K562 (cell line): Measurements from ENCODE around the gene ARHGDIA. TPM values are rescaled to one million over a fixed set of nuclear protein-coding genes. Genes with fewer than 3 reads are reported as not detected.

ENCODE experiments used
- CTCF ChIP-seq, 3 experiments: IDR thresholded peaks in 2 of 3; conservative IDR thresholded peaks in 1 of 3; 2 replicates each; pipeline ENCODE4 v1.5.1; 2011 to 2012; ENCODE audit warnings: low read length in 3 of 3, mild to moderate bottlenecking in 3 of 3, control low read depth in 2 of 3, improper control_type of control experiment in 1 of 3, inconsistent platforms in 1 of 3, low read depth in 1 of 3, mixed read lengths in 1 of 3, moderate library complexity in 1 of 3; ENCODE audit not compliant: insufficient read depth in 2 of 3
- DPF2 ChIP-seq: fragments of 450-650 bp; IDR thresholded peaks from 2 replicates; pipeline ENCODE4 v1.6.1; 2016
- FOXJ2 ChIP-seq: fragments of 200-800 bp; sonication (Bioruptor generic); IDR thresholded peaks from 2 replicates; pipeline ENCODE4 v1.6.1; 2016; ENCODE audit warnings: missing genetic modification characterization, missing compliant biosample characterization
- HMGXB4 ChIP-seq: sonication (generic); formaldehyde crosslinking; IDR thresholded peaks from 2 replicates; pipeline ENCODE4 v1.8.1; 2023; ENCODE audit warnings: mild to moderate bottlenecking, missing genetic modification reagents
- ID3 ChIP-seq, 2 experiments: fragments of 250-450 bp in 1 of 2; fragments of 450-650 bp in 1 of 2; sonication (Bioruptor Pico) in 1 of 2; IDR thresholded peaks; 2 replicates each; pipeline versions ENCODE4 v1.6.1 to v1.8.0; 2016 to 2021; ENCODE audit warnings: mild to moderate bottlenecking in 2 of 2, moderate library complexity in 2 of 2, missing compliant biosample characterization in 1 of 2, missing genetic modification characterization in 1 of 2
- MAFK ChIP-seq: IDR thresholded peaks from 2 replicates; pipeline ENCODE4 v1.6.1; 2011; ENCODE audit warnings: low read length, improper control_type of control experiment
- RB1 ChIP-seq: fragments of 450-650 bp; IDR thresholded peaks from 2 replicates; pipeline ENCODE4 v1.6.1; 2017; ENCODE audit warnings: low read depth, mild to moderate bottlenecking
- RBM17 ChIP-seq: fragments of 200-400 bp; formaldehyde crosslinking; IDR thresholded peaks from 2 replicates; pipeline ENCODE4 v1.6.1; 2017; ENCODE audit warnings: low read depth, mild to moderate bottlenecking, low read length, borderline replicate concordance
- RBM22 ChIP-seq: fragments of 200-400 bp; formaldehyde crosslinking; IDR thresholded peaks from 2 replicates; pipeline ENCODE4 v1.6.1; 2018; ENCODE audit warnings: low read length, low read depth; ENCODE audit not compliant: poor library complexity, severe bottlenecking
- TBP ChIP-seq: optimal IDR thresholded peaks from 2 replicates; pipeline ENCODE3; 2011; ENCODE audit warnings: low read depth, low read length, improper control_type of control experiment
- ZEB2 ChIP-seq: fragments of 450-650 bp; IDR thresholded peaks from 2 replicates; pipeline ENCODE4 v1.6.1; 2016
- ZNF140 ChIP-seq: fragments of 250-450 bp; sonication (Bioruptor Pico); IDR thresholded peaks from 2 replicates; pipeline ENCODE4 v1.8.0; 2021; ENCODE audit warnings: moderate library complexity, mild to moderate bottlenecking, inconsistent platforms
- ZNF407 ChIP-seq: fragments of 450-650 bp; IDR thresholded peaks from 2 replicates; pipeline ENCODE4 v1.6.1; 2016; ENCODE audit warnings: low read depth
- ZNF507 ChIP-seq: conservative IDR thresholded peaks from 2 replicates; pipeline ENCODE4 v1.6.1; 2017; ENCODE audit warnings: missing genetic modification characterization, missing compliant biosample characterization
- ZNF668 ChIP-seq: fragments of 250-450 bp; sonication (Bioruptor Pico); IDR thresholded peaks from 2 replicates; pipeline ENCODE4 v1.8.0; 2022; ENCODE audit warnings: mild to moderate bottlenecking, inconsistent platforms
- polyA plus RNA-seq, 8 experiments: library from polyadenylated mRNA; depleted of rRNA in 4 of 8; stranded (reverse) in 5 of 8; unstranded in 3 of 8; fragments of >200 nt; fragmentation: Nextera tagmentation in 2 of 8; fragmentation: Illumina TruSeq in 1 of 8; extraction: Ambion mirVana in 2 of 8; extraction: Trizol in 1 of 8; gene quantifications; 2 replicates each; pipeline versions ENCODE4 v1.2.1 to v1.2.3, GENCODE V29; 2011 to 2014; ENCODE audit warnings: inconsistent platforms in 1 of 8, missing spikeins in 1 of 8
- total RNA-seq, 7 experiments: library from RNA; depleted of rRNA in 6 of 7; stranded (reverse); fragments of >200 nt in 6 of 7; fragmentation: Illumina TruSeq in 2 of 7; extraction: Trizol in 2 of 7; gene quantifications; 2 replicates each; pipeline versions ENCODE4 v1.2.1 to v1.2.3, GENCODE V29; 2011 to 2021; ENCODE audit warnings: low replicate concordance in 1 of 7

The ARHGDIA gene
- total and polyA plus RNA-seq, 9 of the 15 experiments (the other 6 are each of a cell fraction or from before 2014, with no cell fraction given) = 9.6 to 340 (median 97.6) TPM

- TF ChIP-seq ZNF407 (no peak), ID3 (CRISPR knock-in tag; IDR thresholded peaks at IDR 0.05) (no peak), ID3 (tag; IDR thresholded peaks at IDR 0.05) (peak; percentile 73; the same call in 1 of the 2 replicates), ZEB2 (no peak), RBM17 (no peak), DPF2 (no peak), RBM22 (peak; percentile 92), RB1 (peak; percentile 96), ZNF140 (CRISPR knock-in tag) (no peak), CTCF (IDR thresholded peaks at IDR 0.05 in 2 of 3, conservative IDR thresholded peaks at IDR 0.05 in 1 of 3; ENCODE audit: insufficient read depth in 2 of 3, low read depth in 1 of 3, low read length in 3 of 3) (no peak), ZNF507 (tag) (no peak), ZNF668 (CRISPR knock-in tag) (no peak), MAFK (no peak), TBP (peak; percentile 93), HMGXB4 (CRISPR knock-in tag) (peak; percentile 93), FOXJ2 (tag) (no peak)
Measured at GRCh38 chr17:81859906-81860755, 11.0 kb downstream of the ARHGDIA start, which contains the start of gene P4HB (continued).
